IPS-18c (cell line): ENCODE data around the gene HTR4.

ENCODE experiments used
- H3K4me3 ChIP-seq: 2 replicates; pipeline ENCODE4 v1.7.0; 2013; ENCODE audit warnings: low read depth, mild to moderate bottlenecking, low read length, moderate library complexity; ENCODE audit not compliant: insufficient read depth
- H3K9me3 ChIP-seq: one replicate; pipeline ENCODE4 v1.6.1; 2013; ENCODE audit warnings: mild to moderate bottlenecking, low read length, moderate library complexity; ENCODE audit not compliant: control insufficient read depth, insufficient read depth

The HTR4 gene

GRCh38 chr5:148653836-148654781 is at the start of gene HTR4:
TSS of gene HTR4 (minus strand) at chr5:148654527. CDS start at chr5:148637014, 17,513 bp downstream.
- H3K9me3 ChIP-seq: no peaks in the 10 kb centered on the region
- peak within 1 kb of the TSS; percentile 61 for H3K4me3 ChIP-seq

GRCh38 chr5:148702019-148702596 is 47.8 kb upstream of the HTR4 start:
- Histone ChIP-seq H3K9me3 (no peaks in the 10 kb centered on the region), H3K4me3 (no peak overlapping the region)

GRCh38 chr5:148699028-148699427 is 44.7 kb upstream of the HTR4 start:
- no peak overlapping the region for H3K4me3 ChIP-seq
- no peaks in the 10 kb centered on the region for H3K9me3 ChIP-seq

GRCh38 chr5:148697809-148698196 is 43.5 kb upstream of the HTR4 start:
- Histone ChIP-seq H3K9me3 (no peaks in the 10 kb centered on the region), H3K4me3 (no peak overlapping the region)

GRCh38 chr5:148697180-148697808 is 43.0 kb upstream of the HTR4 start:
- no peaks in the 10 kb centered on the region for H3K9me3 ChIP-seq
- H3K4me3 ChIP-seq: no peak overlapping the region

- no peak overlapping the region for H3K4me3 ChIP-seq
- no peaks in the 10 kb centered on the region for H3K9me3 ChIP-seq
Measured at GRCh38 chr5:148696187-148697036, 42.1 kb upstream of the HTR4 start.

GRCh38 chr5:148690945-148691344 is 36.6 kb upstream of the HTR4 start:
- no peaks in the 10 kb centered on the region for H3K9me3 ChIP-seq
- no peak overlapping the region for H3K4me3 ChIP-seq

- Histone ChIP-seq H3K4me3 (no peak overlapping the region), H3K9me3 (no peaks in the 10 kb centered on the region)
Measured at GRCh38 chr5:148688787-148689186, 34.5 kb upstream of the HTR4 start.

GRCh38 chr5:148687871-148688270 is 33.5 kb upstream of the HTR4 start:
- no peaks in the 10 kb centered on the region for H3K9me3 ChIP-seq
- H3K4me3 ChIP-seq: no peak overlapping the region

- H3K9me3 ChIP-seq: no peaks in the 10 kb centered on the region
- no peak overlapping the region for H3K4me3 ChIP-seq
Measured at GRCh38 chr5:148687427-148687826, 33.1 kb upstream of the HTR4 start.

- no peak overlapping the region for H3K4me3 ChIP-seq
- no peaks in the 10 kb centered on the region for H3K9me3 ChIP-seq
Measured at GRCh38 chr5:148686660-148687059, 32.3 kb upstream of the HTR4 start.

GRCh38 chr5:148685520-148686134 is 31.3 kb upstream of the HTR4 start:
- no peak overlapping the region for H3K4me3 ChIP-seq
- no peaks in the 10 kb centered on the region for H3K9me3 ChIP-seq

- H3K9me3 ChIP-seq: no peaks in the 10 kb centered on the region
- H3K4me3 ChIP-seq: no peak overlapping the region
Measured at GRCh38 chr5:148684528-148684927, 30.2 kb upstream of the HTR4 start.

- H3K9me3 ChIP-seq: no peaks in the 10 kb centered on the region
- H3K4me3 ChIP-seq: no peak overlapping the region
Measured at GRCh38 chr5:148683651-148684050, 29.3 kb upstream of the HTR4 start.

- no peaks in the 10 kb centered on the region for H3K9me3 ChIP-seq
- H3K4me3 ChIP-seq: no peak overlapping the region
Measured at GRCh38 chr5:148682058-148683026, 28.0 kb upstream of the HTR4 start.
